Natural killer cell (primary cell): ENCODE results near the gene SLC22A12. TPM values are rescaled to one million over a fixed set of nuclear protein-coding genes. Genes with fewer than 3 reads are reported as not detected.
A peak's percentile ranks its signal among the peaks of the same experiment; 100 is the strongest.

ENCODE experiments used
- ATAC-seq, 3 donors: fragments of 150-1000 bp in 2 of 3; fragments of 200-7000 bp in 1 of 3; cut with Tn5 transposase; 1 replicate in 1 of 3; 2 replicates in 2 of 3; pipeline ENCODE4 v1.10.0; 2021; ENCODE audit warnings: mild to moderate bottlenecking in 2 of 3, moderate library complexity in 2 of 3
- DNase-seq, 2 donors: peaks; one replicate each; pipeline versions ENCODE4 v3.0.0 to v3.0.0-alpha.2; 2013 to 2021; ENCODE audit warnings: mixed read lengths in 1 of 2
- H3K27ac ChIP-seq: one replicate; pipeline ENCODE4 v1.5.1; 2013; ENCODE audit warnings: mild to moderate bottlenecking, low read length
- H3K27me3 ChIP-seq: one replicate; pipeline ENCODE4 v1.6.1; 2013; ENCODE audit warnings: low read length; ENCODE audit not compliant: control insufficient read depth, insufficient read depth
- H3K36me3 ChIP-seq: one replicate; pipeline ENCODE4 v1.6.1; 2013; ENCODE audit warnings: low read length; ENCODE audit not compliant: control insufficient read depth, insufficient read depth
- H3K4me1 ChIP-seq: one replicate; pipeline ENCODE4 v1.6.1; 2013; ENCODE audit warnings: low read length; ENCODE audit not compliant: control insufficient read depth, insufficient read depth
- H3K4me3 ChIP-seq: one replicate; pipeline ENCODE4 v1.5.1; 2013; ENCODE audit warnings: low read length
- H3K9me3 ChIP-seq: one replicate; pipeline ENCODE4 v1.6.1; 2013; ENCODE audit warnings: low read length; ENCODE audit not compliant: control insufficient read depth, insufficient read depth
- H3K27ac Mint-ChIP-seq, 2 donors: one replicate each; pipeline ENCODE4 v1.8.0; 2022; ENCODE audit warnings: mild to moderate bottlenecking in 2 of 2, mixed read lengths in 2 of 2, moderate library complexity in 1 of 2
- H3K27me3 Mint-ChIP-seq, 2 donors: one replicate each; pipeline ENCODE4 v1.8.0; 2022; ENCODE audit warnings: low read depth in 2 of 2, mixed read lengths in 2 of 2
- H3K36me3 Mint-ChIP-seq: one replicate; pipeline ENCODE4 v1.8.0; 2022; ENCODE audit warnings: mixed read lengths
- H3K4me1 Mint-ChIP-seq, 2 donors: one replicate each; pipeline ENCODE4 v1.8.0; 2022; ENCODE audit warnings: mixed read lengths in 2 of 2
- H3K4me3 Mint-ChIP-seq: one replicate; pipeline ENCODE4 v1.8.0; 2022; ENCODE audit warnings: mild to moderate bottlenecking, moderate library complexity, mixed read lengths
- H3K9me3 Mint-ChIP-seq, 2 donors: one replicate each; pipeline ENCODE4 v1.8.0; 2022; ENCODE audit warnings: mixed read lengths in 2 of 2
- CTCF ChIP-seq: fragments of 200-600 bp; IDR thresholded peaks from one replicate; pipeline ENCODE4 v1.8.0; 2022; ENCODE audit warnings: antibody characterized with exemption
- WGBS: methylation state at CpG from one replicate; pipeline ENCODE4 v1.1.7; 2013; ENCODE audit warnings: missing lambda C conversion rate; ENCODE audit not compliant: insufficient coverage; 5-methylcytosine and 5-hydroxymethylcytosine counted together
- intact Hi-C: fragments of 100-400 bp; cut with micrococcal nuclease; formaldehyde crosslinking; loops from one replicate; pipeline ENCODE4 v1.14.2; 2022
- total RNA-seq, 4 donors: library from RNA; stranded (reverse); fragments of 120-200 nt in 1 of 4; gene quantifications; one replicate each; pipeline versions ENCODE4 v1.2.3 to v1.2.4, GENCODE V29; 2013 to 2022

SLC22A12 gene
- total RNA-seq, 3 donors from 2014 or later (not counting 1 experiment from before 2014, with no cell fraction given) = not detected

- no peaks in the 10 kb centered on the region for H3K36me3 ChIP-seq
- no peak overlapping the region for H3K27ac ChIP-seq
- under 1% methylated on average over 50 of the region's 53 CpGs for WGBS
- peaks cover 0 to 8% of the 10 kb centered on the region in 2 donors for H3K4me1 Mint-ChIP-seq
- no peak for TF ChIP-seq CTCF
- H3K27ac Mint-ChIP-seq = no peak overlapping the region
- ATAC-seq (peak in 2 of 3 donors; percentile 31 to 44), DNase-seq (no peak)
- H3K4me1 ChIP-seq = peaks cover 15% of the 10 kb centered on the region
- no peaks in the 10 kb centered on the region for H3K36me3 Mint-ChIP-seq
- H3K27me3 ChIP-seq = peaks cover 20% of the 10 kb centered on the region
- peak overlapping the region; percentile 72 for H3K4me3 Mint-ChIP-seq
- no peaks in the 10 kb centered on the region for H3K9me3 Mint-ChIP-seq
- no peak overlapping the region for H3K4me3 ChIP-seq
- H3K9me3 ChIP-seq = no peaks in the 10 kb centered on the region
- intact Hi-C loops = no loop called here
- H3K27me3 Mint-ChIP-seq = peaks cover 12 to 23% of the 10 kb centered on the region in 2 donors
Observed at GRCh38 chr11:64643256-64643881, 52.3 kb downstream of the SLC22A12 start.

DNA sequence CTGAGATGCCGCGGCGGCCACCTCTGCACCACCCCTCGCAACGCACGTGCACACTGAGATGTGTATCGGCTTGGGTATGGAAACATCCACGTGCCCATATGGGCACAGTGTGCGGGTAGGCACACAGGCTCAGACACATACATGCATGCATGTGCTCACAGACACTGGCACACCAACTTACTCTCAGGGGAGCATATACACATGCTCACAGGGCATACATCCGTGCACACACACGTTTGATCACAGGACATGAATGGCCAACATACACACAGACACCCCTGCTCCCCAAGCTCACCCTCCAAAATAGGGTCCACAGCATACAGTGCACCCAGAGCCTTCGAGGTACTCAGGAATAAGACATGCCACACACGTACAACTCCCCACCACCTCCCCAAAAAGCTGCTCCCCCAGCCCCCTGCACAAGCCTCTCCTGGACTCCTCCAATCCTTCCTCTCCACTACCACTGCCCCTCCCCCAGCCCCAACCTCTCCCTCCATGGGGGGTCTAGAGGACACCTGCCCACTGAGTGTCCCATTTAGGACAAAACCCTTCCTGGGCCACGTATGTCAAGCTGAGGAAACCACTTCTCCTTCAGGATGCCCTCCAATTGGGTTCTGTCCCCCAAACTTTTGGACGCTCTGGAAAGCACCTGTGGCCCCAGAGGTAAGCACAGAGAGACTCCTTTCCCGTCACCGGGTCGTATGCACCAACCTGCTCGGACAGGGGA is 53.1 kb downstream of the SLC22A12 start:
- H3K4me3 ChIP-seq = no peak overlapping the region
- ATAC-seq (peak in 1 of 3 donors; percentile 31), DNase-seq (no peak)
- H3K9me3 Mint-ChIP-seq = no peaks in the 10 kb centered on the region
- H3K27ac ChIP-seq = no peak overlapping the region
- H3K36me3 Mint-ChIP-seq = no peaks in the 10 kb centered on the region
- TF ChIP-seq CTCF = no peak
- peaks cover 0 to 5% of the 10 kb centered on the region in 2 donors for H3K4me1 Mint-ChIP-seq
- no peaks in the 10 kb centered on the region for H3K9me3 ChIP-seq
- no peak overlapping the region for H3K27ac Mint-ChIP-seq
- peaks cover 12 to 23% of the 10 kb centered on the region in 2 donors for H3K27me3 Mint-ChIP-seq
- 31% methylated on average over 19 of the region's 19 CpGs for WGBS
- H3K4me3 Mint-ChIP-seq = no peak overlapping the region
- no peaks in the 10 kb centered on the region for H3K36me3 ChIP-seq
- intact Hi-C loops = no loop called here
- peaks cover 15% of the 10 kb centered on the region for H3K4me1 ChIP-seq
- peaks cover 20% of the 10 kb centered on the region for H3K27me3 ChIP-seq

GRCh38 chr11:64644647-64645275 is 53.7 kb downstream of the SLC22A12 start:
- Mint-ChIP-seq H3K9me3 (no peaks in the 10 kb centered on the region), H3K27me3 (peaks cover 12 to 23% of the 10 kb centered on the region in 2 donors), H3K4me3 (peak overlapping the region; percentile 25), H3K4me1 (peaks cover 0 to 5% of the 10 kb centered on the region in 2 donors), H3K27ac (no peak overlapping the region), H3K36me3 (no peaks in the 10 kb centered on the region)
- H3K27ac ChIP-seq = no peak overlapping the region
- 43% methylated on average over 11 of the region's 11 CpGs for WGBS
- DNase-seq (no peak), ATAC-seq (peak in 2 of 3 donors; percentile 35 to 36)
- no peaks in the 10 kb centered on the region for H3K36me3 ChIP-seq
- H3K4me3 ChIP-seq = no peak overlapping the region
- intact Hi-C loops = no loop called here
- peaks cover 17% of the 10 kb centered on the region for H3K27me3 ChIP-seq
- H3K4me1 ChIP-seq = peaks cover 15% of the 10 kb centered on the region
- TF ChIP-seq CTCF = no peak
- H3K9me3 ChIP-seq = no peaks in the 10 kb centered on the region
